Sigmoid colon (tissue), 4 donors: Measurements from ENCODE around the gene CDH23.

Experiments used
- CTCF ChIP-seq, 4 experiments: fragments of 450-650 bp in 3 of 4; fragments of 200-600 bp in 1 of 4; IDR thresholded peaks; one replicate each; pipeline ENCODE4 v1.5.1; 2016 to 2019; ENCODE audit warnings: antibody characterized with exemption in 4 of 4, mild to moderate bottlenecking in 3 of 4, moderate library complexity in 2 of 4
- EP300 ChIP-seq, 4 donors: sonication (generic); formaldehyde crosslinking; IDR thresholded peaks; one replicate each; pipeline ENCODE4 v1.6.1; 2017; ENCODE audit warnings: antibody characterized with exemption in 4 of 4
- POLR2A ChIP-seq, 2 donors: fragments of 450-650 bp; IDR thresholded peaks; one replicate each; pipeline ENCODE4 v1.6.1; 2016; ENCODE audit warnings: antibody characterized with exemption in 2 of 2, mild to moderate bottlenecking in 2 of 2, moderate library complexity in 2 of 2
- POLR2AphosphoS5 ChIP-seq, 4 donors: sonication (generic); formaldehyde crosslinking; IDR thresholded peaks; one replicate each; pipeline ENCODE4 v1.6.1; 2017; ENCODE audit warnings: antibody characterized with exemption in 4 of 4

- TF ChIP-seq EP300 (IDR thresholded peaks at IDR 0.05) (no peak), CTCF (IDR thresholded peaks at IDR 0.05) (no peak), POLR2AphosphoS5 (IDR thresholded peaks at IDR 0.05) (no peak), POLR2A (IDR thresholded peaks at IDR 0.05) (no peak)
These were observed 97.0 kb downstream of the CDH23 start for GRCh38 chr10:71493741-71494140.
